Measurements from ENCODE around the gene MCAM. TPM values are rescaled to one million over a fixed set of nuclear protein-coding genes. Genes with fewer than 3 reads are reported as not detected.

MCAM gene
- total and polyA plus RNA-seq, 4 donors, result 51.9 to 174 (median 124) TPM

DNA sequence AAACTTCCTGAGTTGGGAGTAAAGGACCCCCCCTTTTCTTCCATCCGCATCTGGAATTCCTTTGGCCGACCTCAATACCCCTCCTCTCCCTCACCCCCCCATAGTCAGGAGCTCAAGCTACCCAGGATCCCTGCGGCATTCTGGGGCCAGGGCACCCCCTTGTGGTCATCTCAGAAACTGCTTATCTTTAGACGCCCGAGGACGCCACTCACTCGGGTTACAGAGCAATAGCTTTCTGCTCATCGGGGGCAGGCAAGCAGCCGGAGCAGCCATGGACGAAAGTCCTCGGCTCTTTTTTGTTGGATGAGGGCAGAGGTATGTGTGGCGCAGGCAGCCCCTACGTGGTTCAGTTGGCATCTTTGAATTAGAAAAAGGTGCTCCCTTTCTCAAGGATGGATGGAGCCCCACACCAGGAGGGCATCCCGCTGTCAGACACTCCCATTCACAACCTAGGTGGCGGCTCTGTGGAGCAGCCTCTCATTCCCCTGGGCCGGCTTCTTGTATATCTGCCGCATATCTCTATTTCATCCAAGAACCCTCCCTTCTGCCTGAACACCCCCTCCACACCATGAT, 21.5 kb upstream of the MCAM start:
- DNase-seq, result peak in 1 of 3 donors; percentile 92
- ATAC-seq (ENCODE audit: insufficient read depth, low FRiP score), result no peak
- Histone ChIP-seq H3K27ac (ENCODE audit: low read depth in 1 of 2, low read length in 1 of 2) (no peak overlapping the region), H3K9ac (ENCODE audit: insufficient read depth in 1 of 2, low read length in 2 of 2) (no peak overlapping the region), H3K4me1 (ENCODE audit: control insufficient read depth in 5 of 5, insufficient read depth in 5 of 5, low read length in 5 of 5) (peaks cover 0 to 59% (median 18%) of the 10 kb centered on the region in 5 donors), H3K36me3 (ENCODE audit: control insufficient read depth in 4 of 4, insufficient read depth in 4 of 4, low read length in 4 of 4) (peaks cover 0 to 7% (median 3%) of the 10 kb centered on the region in 4 donors), H3K9me3 (ENCODE audit: control insufficient read depth in 4 of 4, insufficient read depth in 3 of 4, low read length in 3 of 4) (no peaks in the 10 kb centered on the region), H3K27me3 (ENCODE audit: control insufficient read depth in 3 of 3, insufficient read depth in 3 of 3, low read length in 2 of 3) (no peaks in the 10 kb centered on the region), H3K4me3 (no peak overlapping the region)
- TF ChIP-seq, protein P1, sequence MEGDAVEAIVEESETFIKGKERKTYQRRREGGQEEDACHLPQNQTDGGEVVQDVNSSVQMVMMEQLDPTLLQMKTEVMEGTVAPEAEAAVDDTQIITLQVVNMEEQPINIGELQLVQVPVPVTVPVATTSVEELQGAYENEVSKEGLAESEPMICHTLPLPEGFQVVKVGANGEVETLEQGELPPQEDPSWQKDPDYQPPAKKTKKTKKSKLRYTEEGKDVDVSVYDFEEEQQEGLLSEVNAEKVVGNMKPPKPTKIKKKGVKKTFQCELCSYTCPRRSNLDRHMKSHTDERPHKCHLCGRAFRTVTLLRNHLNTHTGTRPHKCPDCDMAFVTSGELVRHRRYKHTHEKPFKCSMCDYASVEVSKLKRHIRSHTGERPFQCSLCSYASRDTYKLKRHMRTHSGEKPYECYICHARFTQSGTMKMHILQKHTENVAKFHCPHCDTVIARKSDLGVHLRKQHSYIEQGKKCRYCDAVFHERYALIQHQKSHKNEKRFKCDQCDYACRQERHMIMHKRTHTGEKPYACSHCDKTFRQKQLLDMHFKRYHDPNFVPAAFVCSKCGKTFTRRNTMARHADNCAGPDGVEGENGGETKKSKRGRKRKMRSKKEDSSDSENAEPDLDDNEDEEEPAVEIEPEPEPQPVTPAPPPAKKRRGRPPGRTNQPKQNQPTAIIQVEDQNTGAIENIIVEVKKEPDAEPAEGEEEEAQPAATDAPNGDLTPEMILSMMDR (IDR thresholded peaks at IDR 0.05; ENCODE audit: control extremely low read depth, extremely low read depth), result peak; percentile 61
- WGBS, 2 donors, result 19 to 21% methylated on average over 17 of the region's 17 CpGs

DNA sequence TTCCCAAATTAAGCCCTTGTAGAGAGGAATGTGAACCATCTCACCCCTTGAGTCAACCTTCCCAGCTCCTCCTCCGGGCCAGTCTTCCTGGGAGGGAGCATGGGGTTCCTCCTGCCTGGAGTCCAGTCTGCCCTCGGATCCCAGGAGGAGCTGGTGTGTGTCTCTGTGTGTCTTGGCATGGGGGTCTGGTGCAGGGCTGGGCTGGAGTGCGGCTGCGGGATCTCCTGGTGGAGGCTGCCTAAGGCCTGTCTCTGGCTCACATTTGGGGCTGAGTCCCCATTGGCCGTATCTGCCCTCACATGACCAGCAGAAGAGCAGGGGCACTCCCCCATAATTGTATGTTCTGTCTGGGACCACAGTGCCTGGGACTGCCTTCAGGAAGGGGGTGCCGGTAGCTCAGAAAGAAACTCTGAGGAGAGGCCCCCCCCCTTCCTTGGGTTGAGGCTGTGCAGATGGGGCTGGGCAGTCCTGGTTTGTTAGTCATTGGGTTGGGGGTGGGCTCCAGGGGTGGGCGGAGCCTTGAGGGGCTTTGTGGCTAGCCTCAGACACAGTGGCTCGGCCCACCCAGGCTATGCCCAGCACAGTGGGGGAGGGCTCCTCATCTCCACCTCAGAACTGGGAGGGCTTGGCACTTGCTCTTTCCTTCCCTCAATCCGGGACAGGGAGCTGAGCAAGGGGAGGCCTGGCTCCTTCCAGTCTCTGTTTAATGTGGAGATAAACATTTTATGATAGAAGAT, 20.8 kb upstream of the MCAM start:
- Histone ChIP-seq H3K27ac (ENCODE audit: low read depth in 1 of 2, low read length in 1 of 2) (no peak overlapping the region), H3K36me3 (ENCODE audit: control insufficient read depth in 4 of 4, insufficient read depth in 4 of 4, low read length in 4 of 4) (peaks cover 0 to 7% (median 3%) of the 10 kb centered on the region in 4 donors), H3K9ac (ENCODE audit: insufficient read depth in 1 of 2, low read length in 2 of 2) (no peak overlapping the region), H3K4me1 (ENCODE audit: control insufficient read depth in 5 of 5, insufficient read depth in 5 of 5, low read length in 5 of 5) (peaks cover 0 to 63% (median 22%) of the 10 kb centered on the region in 5 donors), H3K4me3 (no peak overlapping the region), H3K9me3 (ENCODE audit: control insufficient read depth in 4 of 4, insufficient read depth in 3 of 4, low read length in 3 of 4) (no peaks in the 10 kb centered on the region), H3K27me3 (ENCODE audit: control insufficient read depth in 3 of 3, insufficient read depth in 3 of 3, low read length in 2 of 3) (no peaks in the 10 kb centered on the region)
- 48 to 76% methylated on average over 9 of the region's 9 CpGs for WGBS, 2 donors
- peak; percentile 92 to 96 (median 96) for DNase-seq
- no peak for ATAC-seq (ENCODE audit: insufficient read depth, low FRiP score)
- TF ChIP-seq, protein P1 (IDR thresholded peaks at IDR 0.05; ENCODE audit: control extremely low read depth, extremely low read depth), result no peak

DNA sequence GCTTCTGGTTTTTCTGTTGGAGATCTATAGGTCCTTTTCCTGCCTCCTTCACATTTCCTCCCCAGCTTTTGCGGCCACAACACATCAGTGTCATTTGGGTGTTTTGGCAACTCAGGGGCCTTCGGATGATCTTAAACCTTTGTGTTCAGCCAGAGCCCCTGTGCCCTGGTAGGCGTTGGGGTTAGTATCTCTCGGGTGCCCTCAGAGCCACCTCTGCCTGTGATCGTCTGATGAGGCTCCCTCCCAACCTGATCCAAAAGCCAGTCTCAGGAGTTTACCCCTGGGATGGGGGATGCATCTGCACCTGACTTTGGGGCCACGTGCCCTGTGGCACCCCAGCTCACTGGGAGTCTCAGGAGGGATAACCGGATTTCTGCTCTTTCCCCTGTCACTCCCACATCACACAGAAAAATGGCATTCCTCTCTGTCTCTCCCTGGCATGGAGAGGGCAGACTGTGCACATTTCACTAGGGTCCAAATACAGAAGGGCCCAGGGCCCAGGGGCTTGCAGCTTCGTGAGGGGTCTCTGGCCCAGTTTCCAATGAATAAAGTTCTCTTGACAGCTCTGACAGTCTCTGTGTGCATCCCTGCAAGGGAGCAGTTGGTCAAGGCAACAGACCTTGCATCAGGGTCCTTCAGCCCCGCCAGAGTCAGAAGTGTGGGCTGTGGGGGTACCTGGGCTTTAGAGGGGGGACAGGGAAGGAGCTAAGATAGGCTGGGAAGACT, 20.0 kb upstream of the MCAM start:
- TF ChIP-seq, protein P1 (IDR thresholded peaks at IDR 0.05; ENCODE audit: control extremely low read depth, extremely low read depth), result no peak
- Histone ChIP-seq H3K4me3 (no peak overlapping the region), H3K36me3 (ENCODE audit: control insufficient read depth in 4 of 4, insufficient read depth in 4 of 4, low read length in 4 of 4) (peaks cover 0 to 7% (median 3%) of the 10 kb centered on the region in 4 donors), H3K9me3 (ENCODE audit: control insufficient read depth in 4 of 4, insufficient read depth in 3 of 4, low read length in 3 of 4) (no peaks in the 10 kb centered on the region), H3K27me3 (ENCODE audit: control insufficient read depth in 3 of 3, insufficient read depth in 3 of 3, low read length in 2 of 3) (no peaks in the 10 kb centered on the region), H3K4me1 (ENCODE audit: control insufficient read depth in 5 of 5, insufficient read depth in 5 of 5, low read length in 5 of 5) (peaks cover 0 to 63% (median 22%) of the 10 kb centered on the region in 5 donors), H3K27ac (ENCODE audit: low read depth in 1 of 2, low read length in 1 of 2) (no peak overlapping the region), H3K9ac (ENCODE audit: insufficient read depth in 1 of 2, low read length in 2 of 2) (no peak overlapping the region)
- WGBS, 2 donors, result 87 to 92% methylated on average over 9 of the region's 9 CpGs
- ATAC-seq (ENCODE audit: insufficient read depth, low FRiP score) (no peak), DNase-seq (no peak)
